Measurements from ENCODE around the gene SHROOM1.
A peak's percentile ranks its signal among the peaks of the same experiment; 100 is the strongest.

SHROOM1 gene

GRCh38 chr5:132822650-132823480 lies 7.6 kb downstream of the SHROOM1 start:
- Histone ChIP-seq H3K27me3 (replicated peaks; ENCODE audit: control insufficient read depth, insufficient read depth, low read length) (no peaks in the 10 kb centered on the region; the same call in 1 of the 2 replicates), H3K36me3 (ENCODE audit: control insufficient read depth, insufficient read depth, low read length) (no peaks in the 10 kb centered on the region), H3K4me3 (replicated peaks; ENCODE audit: low read depth, low read length) (peak overlapping the region; percentile 15; the same call in 1 of the 2 replicates)
- peak; percentile 48 for DNase-seq (ENCODE audit: extremely low read depth, insufficient read length)
- TF ChIP-seq CTCF (IDR thresholded peaks at IDR 0.05; ENCODE audit: insufficient read depth, low read length, poor library complexity, severe bottlenecking) = no peak

GRCh38 chr5:132821791-132822190 lies 8.7 kb downstream of the SHROOM1 start:
- TF ChIP-seq CTCF (IDR thresholded peaks at IDR 0.05; ENCODE audit: insufficient read depth, low read length, poor library complexity, severe bottlenecking) = no peak
- no peaks in the 10 kb centered on the region for H3K36me3 ChIP-seq (ENCODE audit: control insufficient read depth, insufficient read depth, low read length)
- DNase-seq (ENCODE audit: extremely low read depth, insufficient read length) = no peak
- no peaks in the 10 kb centered on the region; the same call in 1 of the 2 replicates for H3K27me3 ChIP-seq (replicated peaks; ENCODE audit: control insufficient read depth, insufficient read depth, low read length)
- no peak overlapping the region for H3K4me3 ChIP-seq (replicated peaks; ENCODE audit: low read depth, low read length)

- no peak for DNase-seq (ENCODE audit: extremely low read depth, insufficient read length)
- Histone ChIP-seq H3K4me3 (replicated peaks; ENCODE audit: low read depth, low read length) (no peak overlapping the region), H3K27me3 (replicated peaks; ENCODE audit: control insufficient read depth, insufficient read depth, low read length) (no peaks in the 10 kb centered on the region), H3K36me3 (ENCODE audit: control insufficient read depth, insufficient read depth, low read length) (no peaks in the 10 kb centered on the region)
- TF ChIP-seq CTCF (IDR thresholded peaks at IDR 0.05; ENCODE audit: insufficient read depth, low read length, poor library complexity, severe bottlenecking) = no peak
Measured at GRCh38 chr5:132821350-132821749, 9.1 kb downstream of the SHROOM1 start.

- H3K27me3 ChIP-seq (replicated peaks; ENCODE audit: control insufficient read depth, insufficient read depth, low read length) = no peaks in the 10 kb centered on the region
- no peaks in the 10 kb centered on the region for H3K36me3 ChIP-seq (ENCODE audit: control insufficient read depth, insufficient read depth, low read length)
- TF ChIP-seq CTCF (IDR thresholded peaks at IDR 0.05; ENCODE audit: insufficient read depth, low read length, poor library complexity, severe bottlenecking) = peak; percentile 83
- DNase-seq (ENCODE audit: extremely low read depth, insufficient read length) = peak; percentile 55
- no peak overlapping the region for H3K4me3 ChIP-seq (replicated peaks; ENCODE audit: low read depth, low read length)
Measured at GRCh38 chr5:132820162-132820754, 10.2 kb downstream of the SHROOM1 start.

GRCh38 chr5:132819468-132819867 lies 11.0 kb downstream of the SHROOM1 start:
- TF ChIP-seq CTCF (IDR thresholded peaks at IDR 0.05; ENCODE audit: insufficient read depth, low read length, poor library complexity, severe bottlenecking) = no peak
- Histone ChIP-seq H3K36me3 (ENCODE audit: control insufficient read depth, insufficient read depth, low read length) (no peaks in the 10 kb centered on the region), H3K27me3 (replicated peaks; ENCODE audit: control insufficient read depth, insufficient read depth, low read length) (no peaks in the 10 kb centered on the region), H3K4me3 (replicated peaks; ENCODE audit: low read depth, low read length) (peak overlapping the region; percentile 19; the same call in 1 of the 2 replicates)
- no peak for DNase-seq (ENCODE audit: extremely low read depth, insufficient read length)

All from GM06990 (cell line).